Ammon's horn (tissue), 1 donor: ENCODE results near the gene NUDT4.
"Not testable (repeated sequence)": the region's sequence is repeated elsewhere in the genome, so short reads cannot be mapped to it uniquely, and the experiment has no call there.

ENCODE experiments used
- DNase-seq: peaks from one replicate; pipeline ENCODE4 v3.0.0-alpha.2; 2016; ENCODE audit warnings: low spot score

Gene NUDT4

DNA sequence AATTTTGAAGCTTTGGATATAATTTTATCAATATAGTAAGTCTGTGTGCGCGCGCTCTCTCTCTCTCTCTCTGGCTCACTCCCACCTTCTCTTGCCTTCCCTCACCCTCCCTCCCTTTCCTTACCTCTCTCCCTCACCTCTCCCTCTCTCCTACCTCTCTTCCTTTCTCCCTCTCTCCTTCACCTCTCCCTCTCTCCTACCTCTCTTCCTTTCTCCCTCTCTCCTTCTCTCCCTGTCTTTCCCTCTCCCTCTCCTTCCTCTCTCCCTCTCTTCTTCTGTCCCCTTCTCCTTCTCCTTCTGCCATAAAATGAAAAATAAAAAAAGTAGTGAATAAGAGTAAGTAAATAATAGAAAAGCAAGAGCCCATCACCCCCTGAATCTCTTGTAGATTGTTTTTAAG lies 9.0 kb upstream of the NUDT4 start:
- no peak for DNase-seq

GRCh38 chr12:93369505-93369904 lies 8.2 kb upstream of the NUDT4 start:
- DNase-seq = no peak

DNA sequence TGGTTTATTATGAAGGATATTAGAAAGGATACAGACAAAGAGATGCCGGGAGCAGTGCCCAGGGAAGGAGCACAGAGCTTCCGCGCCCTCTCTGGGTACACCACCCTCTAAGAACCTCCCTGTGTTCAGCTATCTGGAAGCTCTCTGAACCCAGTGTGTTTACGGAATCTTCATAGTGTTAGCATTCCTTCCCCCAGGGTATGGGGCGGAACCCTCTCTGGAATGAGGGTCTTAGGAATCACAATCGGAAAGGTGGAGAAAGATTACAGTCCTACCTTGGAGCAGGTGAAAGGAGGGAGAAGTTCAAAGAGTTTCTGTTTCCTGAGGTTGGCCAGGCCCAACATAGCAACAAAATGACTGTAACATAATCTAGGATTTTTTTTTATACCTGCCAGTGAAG lies 6.8 kb upstream of the NUDT4 start:
- no peak for DNase-seq

DNA sequence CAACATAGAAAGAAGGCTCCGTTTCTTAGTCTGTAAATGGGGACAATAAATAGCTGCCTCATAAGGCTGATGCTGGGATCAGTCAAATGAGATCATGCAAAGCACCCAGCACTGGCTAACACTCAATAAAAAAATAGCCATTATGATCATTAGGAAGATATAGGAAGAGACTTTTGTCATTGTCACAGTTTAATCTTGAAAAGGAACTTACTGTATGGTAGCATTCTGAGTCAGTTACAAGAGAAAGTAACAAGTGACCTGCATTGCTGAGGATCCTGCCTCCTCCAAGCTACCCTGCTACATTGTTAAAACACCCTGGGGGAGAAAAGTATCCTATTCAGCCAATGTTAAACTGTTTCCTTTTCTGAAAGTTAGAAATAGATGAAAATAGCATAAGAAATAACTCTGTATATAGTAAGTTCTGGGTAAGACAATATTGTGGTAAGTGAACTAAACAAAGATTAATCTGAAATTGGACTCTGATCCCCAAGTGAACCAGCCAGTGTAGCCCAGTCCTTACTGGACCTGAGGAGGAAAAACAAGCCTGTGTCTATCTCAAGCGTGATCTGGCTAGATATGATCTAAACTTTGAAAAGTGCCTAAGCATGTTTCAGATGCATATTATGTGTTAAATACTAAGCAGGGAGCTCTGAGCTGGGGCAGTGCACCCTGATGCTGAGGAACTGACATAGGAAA lies 3.6 kb upstream of the NUDT4 start:
- no peak for DNase-seq

GRCh38 chr12:93375906-93376305 lies 1.8 kb upstream of the NUDT4 start:
- no peak for DNase-seq

- DNase-seq = peak; percentile 71
Measured at GRCh38 chr12:93376436-93377251, 1.1 kb upstream of the NUDT4 start.

DNA sequence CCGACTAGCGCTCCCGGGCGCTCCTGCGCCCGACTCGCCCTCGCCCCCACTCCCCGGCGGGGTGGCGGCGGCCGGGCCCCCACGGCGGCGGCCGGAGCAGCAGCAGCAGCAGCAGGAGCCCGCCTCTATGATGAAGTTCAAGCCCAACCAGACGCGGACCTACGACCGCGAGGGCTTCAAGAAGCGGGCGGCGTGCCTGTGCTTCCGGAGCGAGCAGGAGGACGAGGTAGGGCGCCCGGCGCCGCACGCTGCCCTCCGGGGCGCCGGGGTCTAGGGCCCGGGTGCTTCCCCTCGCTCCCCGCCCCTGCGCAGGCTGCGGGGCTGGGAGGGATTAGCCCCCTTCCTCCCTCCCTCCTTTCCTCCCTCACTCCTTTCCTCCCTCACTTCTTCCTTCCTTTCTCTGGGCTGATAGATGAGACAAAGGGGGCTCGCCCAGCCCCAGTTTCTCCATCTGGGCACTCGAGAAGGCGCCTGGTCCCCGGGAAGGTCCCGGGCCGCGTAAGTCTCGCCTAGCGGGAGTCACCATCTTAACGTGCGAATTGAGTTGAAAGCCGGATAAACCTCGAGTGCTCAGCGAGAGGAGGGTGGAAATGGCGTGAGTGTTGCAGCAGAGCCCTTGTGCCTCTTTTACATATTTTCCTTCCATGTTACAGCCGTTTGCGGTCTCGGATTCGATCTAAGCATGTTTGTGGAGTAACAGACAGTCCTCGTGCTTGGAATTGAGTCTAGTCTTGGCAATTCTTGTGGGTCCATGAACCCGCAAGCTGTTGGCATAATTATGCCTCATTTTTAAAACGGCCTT lies 672 bp downstream of the NUDT4 start:
- peak; percentile 50 for DNase-seq

GRCh38 chr12:93378998-93379325 lies 1.2 kb downstream of the NUDT4 start:
- peak; percentile 24 for DNase-seq

DNA sequence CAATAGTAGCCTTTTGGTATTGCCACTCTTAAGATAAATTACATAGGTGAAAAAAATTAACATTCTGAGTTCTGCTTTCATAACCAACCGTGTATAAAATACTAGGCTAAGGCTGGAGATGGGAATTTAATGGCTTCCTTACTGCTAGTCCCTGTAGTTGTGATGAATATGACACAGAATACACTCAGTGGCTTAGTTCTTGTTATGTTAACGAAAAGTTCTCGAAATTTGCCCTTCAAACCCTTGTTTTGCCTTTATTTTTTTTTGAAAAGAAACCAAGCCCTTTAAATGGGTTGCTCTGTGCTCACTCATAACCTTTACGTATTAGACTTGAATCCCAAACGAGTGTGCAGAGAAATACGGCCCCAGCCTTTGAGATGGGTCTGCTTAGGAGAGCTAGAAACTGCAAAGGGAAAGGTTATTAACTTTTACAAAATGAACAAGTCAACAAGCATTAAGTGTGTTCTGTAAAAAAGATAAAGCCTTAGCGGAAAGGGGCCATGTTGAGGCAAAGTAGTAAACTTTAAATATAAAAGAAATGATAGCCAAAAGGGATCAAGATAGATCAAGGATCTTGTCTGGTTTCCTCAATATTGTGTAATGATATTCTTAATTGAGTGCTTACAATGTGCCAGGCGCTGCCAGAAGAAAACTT lies 1.7 kb downstream of the NUDT4 start:
- DNase-seq = peak; percentile 25

- no peak for DNase-seq
Measured at GRCh38 chr12:93379981-93380361, 2.2 kb downstream of the NUDT4 start.

GRCh38 chr12:93380480-93381121 lies 2.9 kb downstream of the NUDT4 start:
- no peak for DNase-seq

DNA sequence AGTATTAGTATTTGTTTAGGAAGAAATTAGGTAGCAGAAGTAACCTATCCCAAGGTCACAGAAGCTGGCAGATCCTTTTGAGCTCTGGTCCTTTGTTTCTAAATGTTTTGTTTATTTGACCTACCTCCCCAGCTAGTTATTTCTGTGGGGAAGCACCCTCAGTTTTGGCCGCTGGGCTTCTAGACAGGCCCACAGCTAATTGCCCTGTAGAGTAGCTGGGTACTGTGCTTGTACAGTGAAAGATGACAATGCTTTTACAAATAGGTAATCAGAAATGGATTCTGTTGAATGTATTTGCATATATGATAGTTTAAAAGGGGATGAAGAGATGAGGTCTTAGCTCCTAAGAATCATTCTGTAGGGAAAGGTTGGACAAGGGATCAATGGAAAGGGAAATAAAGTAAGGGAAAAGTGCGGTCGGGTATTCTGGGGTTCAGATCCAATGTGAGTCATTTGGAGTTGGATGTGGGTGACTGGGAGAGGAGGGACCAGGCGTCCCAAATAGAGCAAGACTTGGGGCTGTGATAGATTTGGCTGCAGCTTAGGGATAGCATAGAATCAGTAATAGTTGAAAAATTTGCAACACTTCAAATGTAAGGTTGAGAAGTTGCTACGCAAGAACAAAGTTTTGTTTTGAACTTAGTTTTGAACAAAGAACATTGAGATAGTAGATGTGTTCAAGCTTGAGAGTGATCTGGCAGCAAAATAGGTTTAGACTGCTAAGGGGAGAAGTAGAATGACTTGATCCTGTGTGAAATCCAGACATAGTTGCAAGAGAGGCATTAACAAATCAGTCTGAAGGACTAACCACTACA lies 3.6 kb downstream of the NUDT4 start:
- DNase-seq = no peak

DNA sequence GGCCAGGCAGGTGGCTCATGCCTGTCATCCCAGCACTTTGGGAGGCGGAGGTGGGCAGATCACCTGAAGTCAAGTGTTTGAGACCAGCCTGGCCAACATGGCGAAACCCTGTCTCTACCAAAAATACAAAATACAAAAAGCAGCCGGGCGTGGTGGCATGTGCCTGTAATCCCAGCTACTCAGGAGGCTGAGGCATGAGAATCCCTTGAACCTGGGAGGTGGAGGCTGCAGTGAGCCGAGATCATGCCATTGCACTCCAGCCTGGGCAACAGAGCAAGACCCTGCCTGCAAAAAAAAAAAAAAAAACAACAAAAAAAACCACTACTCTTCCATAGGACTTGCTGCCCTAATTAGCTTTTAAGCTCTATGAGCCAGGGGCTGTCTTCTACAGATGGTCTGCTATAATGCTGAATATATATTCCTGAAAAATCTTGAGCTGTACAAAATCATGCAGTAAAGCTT lies 4.3 kb downstream of the NUDT4 start:
- not testable (repeated sequence) for DNase-seq

- DNase-seq = no peak
Measured at GRCh38 chr12:93387780-93388179, 10.1 kb downstream of the NUDT4 start.

DNA sequence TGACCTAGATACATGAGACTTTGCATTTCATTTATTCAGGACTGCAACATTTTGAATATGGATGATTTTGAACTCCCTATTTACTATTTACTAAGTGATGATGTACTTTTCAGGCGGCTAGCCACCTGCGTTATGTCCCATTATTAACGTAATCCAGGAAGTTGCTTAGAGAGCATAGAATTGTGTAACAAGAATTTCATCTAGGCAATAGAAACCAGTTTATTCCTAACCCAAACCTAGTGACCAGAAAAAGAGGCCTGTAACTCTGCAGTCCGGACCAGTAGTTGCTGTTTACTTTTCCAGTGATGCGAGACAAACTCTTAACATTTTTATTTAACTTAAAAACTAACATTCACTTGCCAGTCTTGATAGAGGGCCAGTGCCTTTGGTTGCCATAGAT lies 12.3 kb downstream of the NUDT4 start:
- DNase-seq = no peak

- DNase-seq = no peak
Measured at GRCh38 chr12:93390549-93391297, 13.0 kb downstream of the NUDT4 start.

GRCh38 chr12:93393425-93393824 lies 15.7 kb downstream of the NUDT4 start:
- DNase-seq = no peak

- no peak for DNase-seq
Measured at GRCh38 chr12:93397412-93397811, 19.7 kb downstream of the NUDT4 start.

- DNase-seq = not testable (repeated sequence)
Measured at GRCh38 chr12:93399183-93399863, 21.6 kb downstream of the NUDT4 start.
